KMS-11 (cell line): Measurements from ENCODE around the gene GREM2.

Source experiments
- H2AFZ ChIP-seq: fragments of 200-600 bp; sonication (generic); 2 replicates; pipeline ENCODE4 v1.6.1; 2016; ENCODE audit warnings: antibody characterized with exemption, mixed run types, low read depth
- H3K27ac ChIP-seq: fragments of 200-600 bp; sonication (generic); 2 replicates; pipeline ENCODE4 v1.6.1; 2016; ENCODE audit warnings: mild to moderate bottlenecking, mixed run types
- H3K27me3 ChIP-seq: fragments of 200-600 bp; sonication (generic); 2 replicates; pipeline ENCODE4 v1.6.1; 2017; ENCODE audit warnings: mild to moderate bottlenecking, low read depth, mixed run types, moderate library complexity; ENCODE audit not compliant: insufficient read depth
- H3K36me3 ChIP-seq: fragments of 200-600 bp; sonication (generic); 2 replicates; pipeline ENCODE4 v1.6.1; 2017; ENCODE audit warnings: mild to moderate bottlenecking, mixed run types; ENCODE audit not compliant: insufficient read depth
- H3K4me1 ChIP-seq: fragments of 200-600 bp; sonication (generic); 2 replicates; pipeline ENCODE4 v1.6.1; 2016; ENCODE audit warnings: mild to moderate bottlenecking, low read depth, mixed run types; ENCODE audit not compliant: poor library complexity, severe bottlenecking
- H3K4me2 ChIP-seq: fragments of 200-600 bp; sonication (generic); 2 replicates; pipeline ENCODE4 v1.7.0; 2016; ENCODE audit warnings: mild to moderate bottlenecking, mixed run types
- H3K4me3 ChIP-seq: fragments of 200-600 bp; sonication (generic); IDR thresholded peaks from 2 replicates; pipeline ENCODE4 v1.6.1; 2017; ENCODE audit warnings: low read depth, low read length, mixed read lengths; ENCODE audit not compliant: insufficient read depth
- H3K79me2 ChIP-seq: fragments of 200-600 bp; sonication (generic); 2 replicates; pipeline ENCODE4 v1.6.1; 2016; ENCODE audit warnings: low read depth, mixed run types; ENCODE audit not compliant: insufficient read depth
- H3K9ac ChIP-seq: fragments of 200-600 bp; sonication (generic); 2 replicates; pipeline ENCODE4 v1.6.1; 2016; ENCODE audit warnings: mild to moderate bottlenecking, mixed run types
- H4K20me1 ChIP-seq: fragments of 200-600 bp; sonication (generic); 2 replicates; pipeline ENCODE4 v1.6.1; 2016; ENCODE audit warnings: mild to moderate bottlenecking, mixed run types; ENCODE audit not compliant: insufficient read depth
- CTCF ChIP-seq: fragments of 200-600 bp; sonication (generic); conservative IDR thresholded peaks from 2 replicates; pipeline ENCODE4 v1.6.1; 2017; ENCODE audit warnings: low read depth, mild to moderate bottlenecking, antibody characterized with exemption, low read length, moderate library complexity, mixed read lengths

Gene GREM2

GRCh38 chr1:240467895-240468294, 144.1 kb downstream of the GREM2 start:
- no peaks in the 10 kb centered on the region for H3K36me3 ChIP-seq
- H3K4me2 ChIP-seq = no peak overlapping the region
- no peak overlapping the region for H2AFZ ChIP-seq
- no peak overlapping the region for H3K27ac ChIP-seq
- no peaks in the 10 kb centered on the region for H4K20me1 ChIP-seq
- no peaks in the 10 kb centered on the region for H3K79me2 ChIP-seq
- no peak overlapping the region for H3K9ac ChIP-seq
- no peaks in the 10 kb centered on the region for H3K27me3 ChIP-seq
- H3K4me3 ChIP-seq = no peak overlapping the region
- no peak for TF ChIP-seq CTCF
- H3K4me1 ChIP-seq = peaks cover 30% of the 10 kb centered on the region

- Histone ChIP-seq H4K20me1 (no peaks in the 10 kb centered on the region), H3K4me2 (peak overlapping the region; percentile 33; the same call in 1 of the 2 replicates), H3K27me3 (no peaks in the 10 kb centered on the region), H3K27ac (no peak overlapping the region), H3K79me2 (no peaks in the 10 kb centered on the region), H3K4me1 (peaks cover 30% of the 10 kb centered on the region), H3K4me3 (no peak overlapping the region), H3K9ac (no peak overlapping the region), H3K36me3 (no peaks in the 10 kb centered on the region), H2AFZ (no peak overlapping the region)
- no peak for TF ChIP-seq CTCF
Observed at GRCh38 chr1:240466509-240466908, 145.4 kb downstream of the GREM2 start.

GRCh38 chr1:240465531-240465940, 146.4 kb downstream of the GREM2 start:
- no peaks in the 10 kb centered on the region for H3K79me2 ChIP-seq
- H3K4me1 ChIP-seq = peaks cover 30% of the 10 kb centered on the region
- H4K20me1 ChIP-seq = no peaks in the 10 kb centered on the region
- peak overlapping the region; percentile 58 for H3K4me2 ChIP-seq
- no peak for TF ChIP-seq CTCF
- peak overlapping the region; percentile 44 for H2AFZ ChIP-seq
- H3K36me3 ChIP-seq = no peaks in the 10 kb centered on the region
- peak overlapping the region; percentile 70 for H3K4me3 ChIP-seq
- H3K27ac ChIP-seq = peak overlapping the region; percentile 32; the same call in 1 of the 2 replicates
- no peaks in the 10 kb centered on the region for H3K27me3 ChIP-seq
- H3K9ac ChIP-seq = peak overlapping the region; percentile 5; the same call in 1 of the 2 replicates

- Histone ChIP-seq H3K79me2 (no peaks in the 10 kb centered on the region), H4K20me1 (no peaks in the 10 kb centered on the region), H3K4me1 (peaks cover 30% of the 10 kb centered on the region), H3K4me3 (no peak overlapping the region), H3K36me3 (no peaks in the 10 kb centered on the region), H2AFZ (no peak overlapping the region), H3K27me3 (no peaks in the 10 kb centered on the region), H3K9ac (no peak overlapping the region), H3K4me2 (peak overlapping the region; percentile 58; the same call in 1 of the 2 replicates), H3K27ac (no peak overlapping the region)
- no peak for TF ChIP-seq CTCF
Observed at GRCh38 chr1:240464099-240464498, 147.9 kb downstream of the GREM2 start.
